Retina (tissue), 1 donor: ENCODE results near the gene PCGF3.
"Not testable (repeated sequence)": the region's sequence is repeated elsewhere in the genome, so short reads cannot be mapped to it uniquely, and the experiment has no call there.

Experiments
- DNase-seq: peaks from one replicate; pipeline ENCODE4 v3.0.0-alpha.2; 2016

Gene PCGF3

GRCh38 chr4:706083-706633, 526 bp downstream of the PCGF3 start:
- DNase-seq, result not testable (repeated sequence)

DNA sequence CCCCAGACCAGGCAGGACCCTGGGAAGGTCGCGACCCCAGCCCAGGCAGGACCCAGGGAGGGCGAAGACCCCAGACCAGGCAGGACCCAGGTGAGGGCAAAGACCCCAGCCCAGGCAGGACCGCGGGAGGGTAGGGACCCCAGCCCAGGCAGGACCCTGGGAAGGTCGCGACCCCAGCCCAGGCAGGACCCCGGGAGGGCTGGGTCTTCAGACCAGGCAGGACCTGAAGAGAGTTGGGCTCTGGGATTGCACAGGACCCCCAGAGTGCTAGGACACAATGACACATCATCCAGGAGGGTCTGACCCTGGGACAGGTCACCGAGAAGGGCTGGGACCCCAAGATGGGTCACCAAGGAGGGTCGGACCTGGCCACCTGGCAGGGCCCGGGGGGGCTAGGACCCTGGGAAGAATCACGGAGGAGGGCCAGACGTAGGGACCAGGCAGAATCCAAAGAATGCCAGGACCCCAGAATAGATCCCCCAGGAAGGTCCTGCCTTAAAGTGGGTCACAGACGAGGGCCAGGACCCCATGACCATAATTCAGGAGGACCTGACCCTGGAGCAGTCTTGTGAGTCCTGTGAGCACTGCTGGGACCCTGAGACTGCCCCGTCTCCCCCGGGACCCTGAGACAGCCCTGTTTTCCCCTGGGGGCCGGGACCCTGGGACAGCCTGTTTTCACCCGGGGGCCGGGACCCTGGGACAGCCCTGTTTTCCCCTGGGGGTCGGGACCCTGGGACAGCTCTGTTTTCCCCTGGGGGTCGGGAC, 1.4 kb downstream of the PCGF3 start:
- no peak for DNase-seq

GRCh38 chr4:707929-708630, 2.4 kb downstream of the PCGF3 start:
- DNase-seq, result no peak

GRCh38 chr4:708631-708933, 3.0 kb downstream of the PCGF3 start:
- DNase-seq, result no peak

- no peak for DNase-seq
These were observed 3.7 kb downstream of the PCGF3 start for GRCh38 chr4:709348-709747.

- no peak for DNase-seq
These were observed 4.5 kb downstream of the PCGF3 start for GRCh38 chr4:710116-710515.

- no peak for DNase-seq
These were observed 5.3 kb downstream of the PCGF3 start for GRCh38 chr4:710916-711315.

- no peak for DNase-seq
These were observed 6.5 kb downstream of the PCGF3 start for GRCh38 chr4:712093-712492.

DNA sequence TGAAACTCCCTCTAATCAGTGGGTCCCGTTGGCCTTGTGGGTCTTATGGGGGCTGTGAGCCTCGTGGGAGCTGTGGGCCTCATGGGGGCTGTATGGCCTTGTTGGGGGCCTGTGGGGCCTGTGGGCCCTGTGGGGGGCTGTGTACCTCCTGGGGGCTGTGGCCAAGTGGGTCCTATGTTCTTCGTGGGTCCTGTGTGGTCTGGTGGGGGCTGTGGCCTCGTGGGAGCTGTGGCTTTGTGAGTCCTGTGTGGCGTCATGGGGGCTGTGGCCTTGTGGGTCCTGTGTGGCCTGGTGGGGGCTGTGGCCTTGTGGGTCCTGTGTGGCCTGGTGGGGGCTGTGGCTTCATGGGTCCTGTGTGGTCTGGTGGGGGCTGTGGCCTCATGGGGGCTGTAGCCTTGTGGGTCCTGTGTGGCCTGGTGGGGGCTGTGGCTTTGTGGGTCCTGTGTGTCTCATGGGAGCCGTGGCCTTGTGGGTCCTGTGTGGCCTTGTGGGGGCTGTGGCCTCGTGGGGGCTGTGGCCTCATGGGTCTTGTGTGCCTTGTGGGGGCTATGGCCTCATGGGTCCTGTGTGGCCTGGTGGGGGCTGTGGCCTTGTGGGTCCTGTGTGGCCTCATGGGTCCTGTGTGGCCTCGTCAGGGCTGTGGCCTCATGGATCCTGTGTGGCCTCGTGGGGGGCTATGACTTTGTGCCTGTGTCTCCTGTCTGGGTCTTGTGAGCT, 7.4 kb downstream of the PCGF3 start:
- DNase-seq, result no peak

GRCh38 chr4:714087-714486, 8.5 kb downstream of the PCGF3 start:
- DNase-seq, result no peak

DNA sequence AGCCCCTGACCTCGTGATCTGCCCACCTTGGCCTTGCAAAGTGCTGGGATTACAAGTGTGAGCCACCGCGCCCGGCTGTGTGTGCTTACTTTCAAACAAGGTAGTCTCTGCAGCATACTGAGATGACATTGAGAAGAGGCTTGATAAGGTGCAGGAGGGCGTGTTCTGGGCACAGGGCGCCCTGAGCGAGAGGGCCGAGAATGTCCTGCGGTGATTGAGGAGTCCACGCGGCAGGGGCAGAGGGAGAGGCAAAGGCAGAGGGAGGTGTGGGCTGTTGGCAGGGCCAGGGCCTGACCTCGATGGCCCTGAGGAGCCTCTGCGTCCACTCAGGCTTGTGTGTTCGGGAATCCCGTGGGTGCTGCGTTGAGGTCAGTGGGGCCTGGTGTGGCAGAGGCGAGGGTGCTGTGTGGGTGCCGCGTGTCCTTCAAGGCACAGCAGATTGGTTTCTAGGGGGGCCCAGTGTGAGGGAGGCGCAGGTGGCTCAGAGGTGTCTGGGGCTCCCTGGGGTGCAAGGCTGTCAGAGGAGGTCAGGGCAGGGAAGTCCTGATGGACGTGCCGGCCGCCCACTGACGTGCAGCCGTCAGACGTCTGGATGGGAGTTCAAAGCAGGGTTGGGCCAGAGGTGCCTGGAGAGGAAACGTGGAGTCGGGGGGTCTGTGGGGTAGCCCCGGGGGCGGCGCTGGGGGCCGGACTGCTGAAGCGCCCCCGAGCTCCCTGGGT, 12.1 kb downstream of the PCGF3 start:
- peak; percentile 28 for DNase-seq

DNA sequence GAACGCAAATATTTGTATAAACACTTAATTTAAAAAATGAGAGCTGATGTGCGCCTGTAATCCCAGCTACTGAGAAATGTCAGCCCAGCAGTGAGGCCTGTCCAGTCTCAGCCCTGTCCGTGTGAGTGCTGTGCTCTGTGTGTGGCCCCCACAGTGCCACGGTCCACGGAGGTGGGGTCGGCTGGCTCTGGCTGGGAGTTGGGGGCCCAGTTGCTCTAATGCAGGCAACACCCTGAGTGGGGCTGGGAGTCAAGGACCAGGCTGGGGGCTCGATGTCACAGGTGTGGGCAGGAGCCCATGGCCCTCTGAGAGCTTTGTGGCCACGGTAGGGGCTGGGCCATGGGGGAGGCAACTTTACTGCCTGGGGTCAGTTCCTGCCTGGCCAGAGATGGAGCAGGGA, 12.8 kb downstream of the PCGF3 start:
- DNase-seq, result no peak

- no peak for DNase-seq
These were observed 14.7 kb downstream of the PCGF3 start for GRCh38 chr4:720111-720860.

DNA sequence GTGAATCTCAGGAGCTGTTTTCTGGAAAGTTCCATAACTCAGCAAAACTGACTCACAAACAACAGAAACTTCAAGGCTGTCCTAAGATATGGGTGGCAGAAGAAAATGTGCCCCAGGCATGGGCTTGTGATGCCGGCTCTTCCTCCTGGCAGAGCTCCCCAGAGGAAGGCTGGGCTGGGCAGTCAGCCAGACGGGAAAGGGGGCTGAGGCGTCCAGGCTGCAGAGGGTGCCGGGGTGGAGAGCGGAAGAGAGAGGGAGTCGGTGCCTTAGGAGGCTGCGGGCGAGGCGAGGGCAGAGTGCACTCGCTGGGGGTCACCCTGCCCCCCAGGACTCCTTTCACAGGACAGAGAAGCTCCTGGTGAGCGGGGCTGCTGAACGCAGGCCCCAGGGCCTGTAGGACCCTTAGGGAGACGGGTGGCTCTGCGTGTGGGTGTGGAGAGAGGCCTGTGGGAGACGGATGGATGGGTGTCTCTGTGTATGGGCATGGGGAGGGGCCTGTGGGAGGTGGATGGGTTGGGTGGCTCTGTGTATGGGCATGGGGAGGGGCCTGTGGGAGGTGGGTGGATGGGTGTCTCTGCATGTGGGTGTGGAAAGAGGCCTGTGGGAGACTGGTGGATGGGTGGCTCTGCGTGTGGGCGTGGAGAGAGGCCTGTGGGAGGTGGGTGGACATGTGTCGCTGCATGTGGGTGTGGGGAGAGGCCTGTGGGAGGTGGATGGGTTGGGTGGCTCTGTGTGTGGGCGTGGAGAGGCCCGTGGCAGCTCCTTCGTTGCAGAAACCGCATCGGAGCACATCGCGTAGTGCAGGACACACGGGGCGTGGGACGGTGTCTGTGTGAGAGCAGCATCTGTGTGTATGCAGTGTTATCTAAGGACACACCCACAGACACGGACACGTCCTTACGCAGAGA, 15.9 kb downstream of the PCGF3 start:
- DNase-seq, result no peak

DNA sequence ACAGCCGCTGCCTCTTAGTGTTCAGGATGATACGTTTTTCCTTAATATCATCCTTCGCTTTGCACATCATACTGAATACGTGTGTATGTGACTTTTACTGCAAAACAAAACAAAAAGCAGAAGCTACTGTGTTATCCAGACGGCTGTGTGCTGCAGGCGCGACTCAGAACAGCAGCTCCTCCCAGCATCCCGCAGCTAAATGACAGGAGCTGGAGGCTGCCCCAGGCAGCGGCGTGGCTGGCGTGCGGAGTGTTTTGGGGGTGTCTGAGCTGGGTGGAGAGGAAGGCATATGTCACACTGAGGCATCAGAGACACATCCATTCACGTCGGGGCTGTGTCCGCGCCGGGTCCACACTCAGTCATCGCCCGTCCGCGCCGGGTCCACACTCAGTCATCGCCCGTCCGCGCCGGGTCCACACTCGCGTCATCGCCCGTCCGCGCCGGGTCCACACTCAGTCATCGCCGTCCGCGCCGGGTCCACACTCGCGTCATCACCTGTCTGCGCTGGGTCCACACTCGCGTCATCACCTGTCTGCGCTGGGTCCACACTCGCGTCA, 16.6 kb downstream of the PCGF3 start:
- no peak for DNase-seq

DNA sequence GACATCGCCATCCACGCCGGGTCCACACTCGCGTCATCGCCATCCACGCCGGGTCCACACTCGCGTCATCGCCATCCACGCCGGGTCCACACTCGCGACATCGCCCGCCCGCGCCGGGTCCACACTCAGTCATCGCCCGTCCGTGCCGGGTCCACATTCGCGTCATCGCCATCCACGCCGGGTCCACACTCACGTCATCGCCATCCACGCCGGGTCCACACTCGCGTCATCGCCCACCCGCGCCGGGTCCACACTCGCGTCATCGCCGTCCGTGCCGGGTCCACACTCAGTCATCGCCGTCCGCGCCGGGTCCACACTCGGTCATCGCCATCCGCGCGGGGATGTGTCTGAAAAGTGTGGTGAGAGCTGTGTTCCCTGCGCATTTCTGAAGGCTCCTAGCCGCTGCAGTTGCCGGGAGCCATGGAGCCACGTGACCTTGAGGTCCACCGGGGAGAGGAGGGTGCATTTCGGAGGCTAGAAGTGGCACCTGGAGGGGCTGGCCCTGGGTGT, 17.3 kb downstream of the PCGF3 start:
- no peak for DNase-seq

DNA sequence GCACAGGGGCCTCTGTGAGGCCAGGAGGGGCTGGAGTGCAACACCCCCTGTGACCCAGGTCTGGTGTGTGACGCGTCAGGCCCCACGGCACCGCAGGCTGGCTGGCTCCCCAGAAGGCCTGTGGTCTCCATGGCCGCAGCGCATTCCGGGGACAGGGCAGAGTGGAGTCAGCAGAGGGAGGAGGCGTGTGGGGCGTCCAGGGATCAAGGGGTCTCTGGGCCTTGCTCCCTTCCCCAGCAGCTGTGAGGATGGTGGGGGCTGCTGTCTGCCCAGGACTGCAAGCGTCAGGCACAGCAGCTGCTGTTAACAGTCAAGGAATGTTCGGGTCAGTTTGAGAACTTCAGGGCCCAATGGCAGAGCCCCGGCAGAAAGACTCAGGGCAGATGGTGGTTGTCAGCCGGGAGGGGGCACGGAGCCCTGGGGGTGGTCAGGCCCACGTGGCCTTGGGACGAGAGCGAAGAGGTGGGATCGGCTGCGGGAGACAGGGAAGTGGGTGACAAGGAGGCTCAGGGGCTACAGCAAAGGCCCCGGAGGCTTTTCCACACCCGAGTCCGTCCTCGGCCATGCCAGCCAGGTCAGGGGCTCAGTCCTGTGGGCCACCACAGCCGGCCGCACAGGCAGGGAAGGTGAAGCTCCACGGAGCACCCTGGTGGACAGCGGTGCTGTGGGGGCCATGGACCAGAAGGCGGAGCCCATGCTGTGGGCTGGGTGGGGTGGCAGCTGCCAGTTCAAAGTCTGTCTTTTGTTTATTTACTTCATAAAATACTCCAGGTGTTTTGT, 18.3 kb downstream of the PCGF3 start:
- no peak for DNase-seq

GRCh38 chr4:725391-726234, 20.0 kb downstream of the PCGF3 start:
- DNase-seq, result no peak

DNA sequence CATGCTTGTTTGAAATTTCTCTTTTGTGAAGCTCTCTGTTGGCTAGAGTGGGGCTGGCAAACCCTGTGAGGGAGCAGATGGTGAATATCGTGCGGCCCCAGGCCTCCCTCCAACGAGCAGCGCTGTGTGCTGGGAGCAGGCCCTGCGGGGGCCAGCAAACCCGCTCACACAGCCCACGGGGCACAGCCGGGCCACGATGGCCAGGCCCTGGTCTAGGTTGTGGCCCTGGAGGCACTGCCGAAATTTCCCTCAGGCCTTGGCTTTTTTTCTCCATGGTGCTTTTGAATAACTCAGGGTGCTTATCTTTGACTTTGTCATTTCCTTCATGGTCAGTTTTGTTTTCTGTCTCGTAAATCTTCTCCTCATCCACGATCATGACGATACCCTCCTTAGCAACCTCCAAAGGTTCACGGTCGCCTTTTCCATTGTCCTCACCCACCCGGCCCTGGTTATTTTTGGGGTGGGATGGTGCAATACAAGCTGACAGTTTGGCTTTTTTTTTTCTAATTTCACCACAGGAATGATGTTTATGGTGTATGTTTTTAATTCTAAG, 20.7 kb downstream of the PCGF3 start:
- DNase-seq, result peak; percentile 21
